COLO668 (cell line): ENCODE data around the gene TCEA3.

ENCODE experiments used
- DNase-seq: peaks from one replicate; lab custom pipeline; 2025; ENCODE audit not compliant: unreplicated experiment; lab: John Stamatoyannopoulos, UW

Gene TCEA3

GRCh38 chr1:23424293-23425192 is at the start of gene TCEA3:
Gene TCEA3, minus strand, starts transcription at chr1:23424748. Its CDS starts 115 bp downstream, at chr1:23424633.
- DNase-seq, result peak; percentile 49

GRCh38 chr1:23473037-23473800 is 48.7 kb upstream of the TCEA3 start:
- no peak for DNase-seq

- DNase-seq, result no peak
These were observed 47.9 kb upstream of the TCEA3 start for GRCh38 chr1:23472351-23473036.

GRCh38 chr1:23471473-23472075 is 47.0 kb upstream of the TCEA3 start:
- DNase-seq, result no peak

GRCh38 chr1:23470282-23471070 is 45.9 kb upstream of the TCEA3 start:
- no peak for DNase-seq

- no peak for DNase-seq
These were observed 44.9 kb upstream of the TCEA3 start for GRCh38 chr1:23469372-23469982.

GRCh38 chr1:23466423-23466989 is 42.0 kb upstream of the TCEA3 start:
- no peak for DNase-seq

GRCh38 chr1:23463286-23463685 is 38.7 kb upstream of the TCEA3 start:
- DNase-seq, result no peak

- no peak for DNase-seq
These were observed 38.2 kb upstream of the TCEA3 start for GRCh38 chr1:23462766-23463165.

- DNase-seq, result no peak
These were observed 36.5 kb upstream of the TCEA3 start for GRCh38 chr1:23461050-23461449.

GRCh38 chr1:23460519-23460918 is 36.0 kb upstream of the TCEA3 start:
- no peak for DNase-seq

- DNase-seq, result no peak
These were observed 34.8 kb upstream of the TCEA3 start for GRCh38 chr1:23459338-23459757.

GRCh38 chr1:23456226-23456625 is 31.7 kb upstream of the TCEA3 start:
- DNase-seq, result no peak

- no peak for DNase-seq
These were observed 29.0 kb upstream of the TCEA3 start for GRCh38 chr1:23453455-23454000.

GRCh38 chr1:23452011-23452411 is 27.5 kb upstream of the TCEA3 start:
- DNase-seq, result peak; percentile 36

GRCh38 chr1:23451441-23451840 is 26.9 kb upstream of the TCEA3 start:
- DNase-seq, result no peak

GRCh38 chr1:23450894-23451293 is 26.3 kb upstream of the TCEA3 start:
- DNase-seq, result no peak

- no peak for DNase-seq
These were observed 25.4 kb upstream of the TCEA3 start for GRCh38 chr1:23449958-23450357.

- no peak for DNase-seq
These were observed 24.8 kb upstream of the TCEA3 start for GRCh38 chr1:23449306-23449705.
